H1 (cell line): Measurements from ENCODE around the gene ETF1. TPM values are rescaled to one million over a fixed set of nuclear protein-coding genes. Genes with fewer than 3 reads are reported as not detected.

ENCODE experiments used
- ASH2L ChIP-seq: fragments of 200-600, 300-600 bp; sonication (generic); IDR thresholded peaks from one replicate; pipeline ENCODE4 v1.7.1; 2017; ENCODE audit warnings: low read length
- BCL11A ChIP-seq, 2 experiments: IDR thresholded peaks; one replicate each; pipeline ENCODE4 v1.6.1; 2011; ENCODE audit warnings: low read depth in 2 of 2, low read length in 2 of 2, mild to moderate bottlenecking in 2 of 2
- BRCA1 ChIP-seq: IDR thresholded peaks from 2 replicates; pipeline ENCODE4 v1.6.1; 2012; ENCODE audit warnings: low read depth, low read length, improper control_type of control experiment
- CEBPB ChIP-seq: IDR thresholded peaks from 2 replicates; pipeline ENCODE4 v1.6.1; 2012; ENCODE audit warnings: low read depth, low read length
- CHD2 ChIP-seq: IDR thresholded peaks from 2 replicates; pipeline ENCODE4 v1.6.1; 2012; ENCODE audit warnings: low read length, improper control_type of control experiment
- CREB1 ChIP-seq: IDR thresholded peaks from 2 replicates; pipeline ENCODE4 v1.6.1; 2012; ENCODE audit warnings: inconsistent platforms
- CTCF ChIP-seq, 3 experiments: IDR thresholded peaks; 1 replicate in 2 of 3; 2 replicates in 1 of 3; pipeline versions ENCODE4 v1.5.1 to v1.6.1; 2011; ENCODE audit warnings: low read length in 3 of 3, mild to moderate bottlenecking in 3 of 3, inconsistent platforms in 2 of 3, low read depth in 1 of 3, moderate library complexity in 1 of 3; ENCODE audit not compliant: insufficient read depth in 1 of 3; ENCODE audit errors: control extremely low read depth in 1 of 3
- E2F6 ChIP-seq: IDR thresholded peaks from 2 replicates; pipeline ENCODE4 v1.6.1; 2012; ENCODE audit warnings: inconsistent platforms
- EZH2 ChIP-seq: fragments of 200-600 bp; sonication (generic); IDR thresholded peaks from 2 replicates; pipeline ENCODE4 v1.7.1; 2012; ENCODE audit warnings: low read depth, mild to moderate bottlenecking, moderate library complexity, low read length, inconsistent platforms; ENCODE audit not compliant: severe bottlenecking
- FOSL1 ChIP-seq: IDR thresholded peaks from 2 replicates; pipeline ENCODE4 v1.6.1; 2011; ENCODE audit warnings: mild to moderate bottlenecking, low read depth, low read length, moderate library complexity; ENCODE audit not compliant: insufficient read depth
- GABPA ChIP-seq: IDR thresholded peaks from 2 replicates; pipeline ENCODE4 v1.6.1; 2011; ENCODE audit warnings: mild to moderate bottlenecking, low read length, moderate library complexity, borderline replicate concordance; ENCODE audit not compliant: insufficient read depth
- HDAC2 ChIP-seq, 2 experiments: fragments of 300-600 bp in 1 of 2; sonication (generic) in 1 of 2; IDR thresholded peaks; 2 replicates each; pipeline ENCODE4 v1.6.1; 2011 to 2012; ENCODE audit warnings: low read depth in 2 of 2, low read length in 2 of 2, mild to moderate bottlenecking in 2 of 2, moderate library complexity in 2 of 2, borderline replicate concordance in 1 of 2, inconsistent platforms in 1 of 2
- MAFK ChIP-seq: IDR thresholded peaks from 2 replicates; pipeline ENCODE4 v1.6.1; 2012; ENCODE audit warnings: low read depth, mild to moderate bottlenecking, improper control_type of control experiment, low read length
- POLR2A ChIP-seq, 2 experiments: IDR thresholded peaks; 1 replicate in 1 of 2; 2 replicates in 1 of 2; pipeline ENCODE4 v1.6.1; 2011; ENCODE audit warnings: low read depth in 2 of 2, low read length in 2 of 2, mild to moderate bottlenecking in 2 of 2; ENCODE audit errors: control extremely low read depth in 1 of 2
- RBBP5 ChIP-seq: IDR thresholded peaks from 2 replicates; pipeline ENCODE4 v1.7.1; 2012; ENCODE audit warnings: low read depth, mild to moderate bottlenecking, inconsistent platforms, low read length, moderate library complexity, borderline replicate concordance
- SAP30 ChIP-seq: fragments of 300-600 bp; sonication (generic); IDR thresholded peaks from 2 replicates; pipeline ENCODE4 v1.7.1; 2012; ENCODE audit warnings: low read length, moderate library complexity, mild to moderate bottlenecking, inconsistent platforms; ENCODE audit not compliant: insufficient read depth, insufficient replicate concordance
- SIN3A ChIP-seq, 2 experiments: IDR thresholded peaks in 1 of 2; conservative IDR thresholded peaks in 1 of 2; 2 replicates each; pipeline ENCODE4 v1.6.1; 2011 to 2012; ENCODE audit warnings: low read length in 2 of 2, improper control_type of control experiment in 1 of 2, low read depth in 1 of 2, mild to moderate bottlenecking in 1 of 2
- SIRT6 ChIP-seq: IDR thresholded peaks from one replicate; pipeline ENCODE4 v1.7.1; 2012; ENCODE audit warnings: low read length, inconsistent platforms
- SP1 ChIP-seq: IDR thresholded peaks from 2 replicates; pipeline ENCODE4 v1.6.1; 2011; ENCODE audit warnings: low read depth, low read length
- TAF1 ChIP-seq: IDR thresholded peaks from 2 replicates; pipeline ENCODE4 v1.6.1; 2011; ENCODE audit warnings: mild to moderate bottlenecking, low read depth, low read length
- TCF12 ChIP-seq: IDR thresholded peaks from 2 replicates; pipeline ENCODE4 v1.6.1; 2011; ENCODE audit warnings: low read depth, mild to moderate bottlenecking, low read length
- ZNF274 ChIP-seq: IDR thresholded peaks from 2 replicates; pipeline ENCODE4 v1.7.0; 2012; ENCODE audit warnings: low read length, borderline replicate concordance; ENCODE audit errors: extremely low read depth
- polyA plus RNA-seq, 7 experiments: library from polyadenylated mRNA; depleted of rRNA in 3 of 7; stranded (reverse) in 5 of 7; unstranded in 2 of 7; fragments of >200 nt in 5 of 7; fragments of 200-250 nt in 2 of 7; gene quantifications; 1 replicate in 5 of 7; 2 replicates in 1 of 7; 4 replicates in 1 of 7; pipeline versions ENCODE4 v1.2.1 to v1.2.3, GENCODE V29; 2011 to 2013; ENCODE audit warnings: missing spikeins in 2 of 7, mixed read lengths in 2 of 7
- total RNA-seq: library from RNA; stranded (reverse); fragmentation: NEBNext Ultra II Directional; extraction: Animal tissue kit (Norgen Biotek cat#: 25700); gene quantifications from 2 replicates; pipeline ENCODE4 v1.2.1, GENCODE V29; 2021

Gene ETF1
- total and polyA plus RNA-seq, 2 of the 8 experiments (the other 6 are each of a cell fraction or from before 2014, with no cell fraction given): 50.5 to 168 TPM

GRCh38 chr5:138466900-138467710, 75.9 kb downstream of the ETF1 start (continued):
- no peak for TF ChIP-seq TCF12
- no peak for TF ChIP-seq SP1
- peak; percentile 59 for TF ChIP-seq SIRT6
- no peak for TF ChIP-seq SAP30
- no peak for TF ChIP-seq GABPA
- TF ChIP-seq BCL11A (IDR thresholded peaks at IDR 0.05; ENCODE audit: low read depth in 2 of 2, low read length in 2 of 2): no peak
- TF ChIP-seq TAF1: no peak
- no peak for TF ChIP-seq BRCA1
- no peak for TF ChIP-seq FOSL1
- TF ChIP-seq MAFK: no peak
- TF ChIP-seq CREB1: peak; percentile 39
- no peak for TF ChIP-seq CTCF (IDR thresholded peaks at IDR 0.05; ENCODE audit: control extremely low read depth in 1 of 3, insufficient read depth in 1 of 3, low read depth in 1 of 3, low read length in 3 of 3)
- TF ChIP-seq POLR2A (IDR thresholded peaks at IDR 0.05; ENCODE audit: control extremely low read depth in 1 of 2, low read depth in 2 of 2, low read length in 2 of 2): peak in 1 of 2 experiments; percentile 74; a peak in 2 of 3 replicates
- no peak for TF ChIP-seq EZH2
- no peak for TF ChIP-seq ASH2L
- TF ChIP-seq ZNF274: no peak
- TF ChIP-seq HDAC2 (IDR thresholded peaks at IDR 0.05; ENCODE audit: borderline replicate concordance in 1 of 2, low read depth in 2 of 2, low read length in 2 of 2): no peak
- no peak for TF ChIP-seq E2F6
- TF ChIP-seq CHD2: no peak; the same call in 1 of the 2 replicates
- no peak for TF ChIP-seq SIN3A (conservative IDR thresholded peaks at IDR 0.05 in 1 of 2, IDR thresholded peaks at IDR 0.05 in 1 of 2; ENCODE audit: low read depth in 1 of 2, low read length in 2 of 2)
- no peak for TF ChIP-seq CEBPB
- no peak for TF ChIP-seq RBBP5
